Measurements from ENCODE around the gene KCTD6. TPM values are rescaled to one million over a fixed set of nuclear protein-coding genes. Genes with fewer than 3 reads are reported as not detected.
"Not testable (repeated sequence)": the region's sequence is repeated elsewhere in the genome, so short reads cannot be mapped to it uniquely, and the experiment has no call there.

The KCTD6 gene
- total RNA-seq, 1 experiment from 2014 or later, result 20.8 TPM

GRCh38 chr3:58524326-58524888, 32.5 kb downstream of the KCTD6 start:
- DNase-seq (ENCODE audit: low read depth), result no peak

- DNase-seq (ENCODE audit: low read depth), result peak; percentile 92
These were observed 34.6 kb downstream of the KCTD6 start for GRCh38 chr3:58526515-58526957.

- DNase-seq (ENCODE audit: low read depth), result not testable (repeated sequence)
These were observed 35.5 kb downstream of the KCTD6 start for GRCh38 chr3:58527440-58527839.

- peak; percentile 75 for DNase-seq (ENCODE audit: low read depth)
These were observed 36.7 kb downstream of the KCTD6 start for GRCh38 chr3:58528629-58529028.

GRCh38 chr3:58529516-58530353, 37.8 kb downstream of the KCTD6 start:
- DNase-seq (ENCODE audit: low read depth), result no peak

- no peak for DNase-seq (ENCODE audit: low read depth)
These were observed 38.5 kb downstream of the KCTD6 start for GRCh38 chr3:58530354-58530865.

GRCh38 chr3:58531555-58531954, 39.7 kb downstream of the KCTD6 start:
- no peak for DNase-seq (ENCODE audit: low read depth)

- DNase-seq (ENCODE audit: low read depth), result peak; percentile 57
These were observed 40.1 kb downstream of the KCTD6 start for GRCh38 chr3:58531956-58532355.

- peak; percentile 75 for DNase-seq (ENCODE audit: low read depth)
These were observed 40.9 kb downstream of the KCTD6 start for GRCh38 chr3:58532794-58533220.

GRCh38 chr3:58534592-58535494, 42.9 kb downstream of the KCTD6 start:
- no peak for DNase-seq (ENCODE audit: low read depth)

- no peak for DNase-seq (ENCODE audit: low read depth)
These were observed 43.9 kb downstream of the KCTD6 start for GRCh38 chr3:58535531-58536500.

GRCh38 chr3:58536501-58537411, 44.9 kb downstream of the KCTD6 start, which contains the start of gene ACOX2:
Gene ACOX2, minus strand, starts transcription at chr3:58537190. Its CDS starts 2,084 bp downstream, at chr3:58535106.
- no peak for DNase-seq (ENCODE audit: low read depth)

GRCh38 chr3:58537412-58538301, 45.8 kb downstream of the KCTD6 start:
- DNase-seq (ENCODE audit: low read depth), result no peak

GRCh38 chr3:58539626-58540025, 47.7 kb downstream of the KCTD6 start:
- no peak for DNase-seq (ENCODE audit: low read depth)

GRCh38 chr3:58540176-58540858, 48.4 kb downstream of the KCTD6 start:
- no peak for DNase-seq (ENCODE audit: low read depth)

- DNase-seq (ENCODE audit: low read depth), result no peak
These were observed 52.6 kb downstream of the KCTD6 start for GRCh38 chr3:58544541-58544940.

- DNase-seq (ENCODE audit: low read depth), result no peak
These were observed 59.8 kb downstream of the KCTD6 start for GRCh38 chr3:58551636-58552180.

All from RPMI7951 (cell line).